Activated T-cell treated with anti-CD3 and anti-CD28 coated beads, Interleukin-2, amount 50 U/mL, for 4 hours (primary cell): ENCODE results near the gene GAD2. TPM values are rescaled to one million over a fixed set of nuclear protein-coding genes. Genes with fewer than 3 reads are reported as not detected.

ENCODE experiments used
- ATAC-seq, 2 donors: fragments of 200-7000 bp; cut with Tn5 transposase; one replicate each; pipeline ENCODE4 v1.10.0; 2021
- DNase-seq: peaks from one replicate; pipeline ENCODE4 v3.0.0-alpha.2; 2020
- H3K27me3 Mint-ChIP-seq: one replicate; pipeline ENCODE4 v1.8.0; 2021; ENCODE audit warnings: low read depth, mixed read lengths
- H3K36me3 Mint-ChIP-seq: one replicate; pipeline ENCODE4 v1.8.0; 2022; ENCODE audit warnings: mixed read lengths; ENCODE audit not compliant: insufficient read depth
- H3K4me1 Mint-ChIP-seq: one replicate; pipeline ENCODE4 v1.8.0; 2021; ENCODE audit warnings: low read depth, mixed read lengths
- H3K4me3 Mint-ChIP-seq: one replicate; pipeline ENCODE4 v1.8.0; 2021; ENCODE audit warnings: mild to moderate bottlenecking, moderate library complexity, mixed read lengths
- H3K9me3 Mint-ChIP-seq: one replicate; pipeline ENCODE4 v1.8.0; 2021; ENCODE audit warnings: mixed read lengths
- total RNA-seq, 3 donors: library from RNA; stranded (reverse); gene quantifications; one replicate each; pipeline ENCODE4 v1.2.1, GENCODE V29; 2021

GAD2 gene
- total RNA-seq, 3 donors from 2014 or later, result not detected

DNA sequence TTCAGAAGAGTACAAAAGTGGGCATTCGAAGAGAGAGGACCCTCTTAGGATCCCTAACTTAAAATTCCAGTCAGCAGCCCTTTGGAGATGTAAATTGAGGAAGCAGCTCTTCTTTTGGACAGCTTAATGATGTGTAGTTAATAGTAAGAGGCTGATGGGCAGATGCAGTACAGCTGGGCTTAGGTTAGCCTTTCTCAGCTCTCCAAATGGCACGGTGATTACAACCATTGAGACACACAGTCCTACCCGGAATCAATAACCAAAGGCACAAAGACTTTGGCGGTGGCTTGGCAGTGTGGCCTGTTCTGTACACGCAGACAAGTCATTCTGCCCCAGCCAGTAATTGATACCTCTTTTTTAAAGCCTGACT lies 26.8 kb downstream of the GAD2 start:
- DNase-seq (no peak), ATAC-seq (no peak)
- Mint-ChIP-seq H3K27me3 (peaks cover 23% of the 10 kb centered on the region), H3K9me3 (no peaks in the 10 kb centered on the region), H3K4me1 (no peaks in the 10 kb centered on the region), H3K36me3 (no peaks in the 10 kb centered on the region), H3K4me3 (no peak overlapping the region)

DNA sequence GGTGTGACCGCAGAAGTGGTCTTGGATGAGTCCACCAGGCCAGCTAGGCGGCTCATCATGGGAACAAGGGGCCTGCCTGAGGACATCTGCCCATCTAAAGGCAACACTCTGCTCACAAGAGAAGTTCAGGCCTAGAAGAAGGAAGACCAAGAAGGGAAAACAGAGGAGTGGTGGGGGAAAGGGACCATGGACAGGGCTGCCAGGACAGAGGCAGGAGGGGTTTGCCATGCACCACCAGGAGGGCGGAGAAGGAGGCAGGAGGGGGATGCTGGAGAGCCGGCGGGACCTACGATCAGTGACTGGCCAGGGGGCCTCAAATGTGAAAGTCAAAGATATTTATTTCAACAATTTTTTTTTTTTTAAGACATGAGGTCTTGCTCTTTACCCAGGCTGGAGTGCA lies 33.1 kb downstream of the GAD2 start:
- H3K4me3 Mint-ChIP-seq, result no peak overlapping the region
- ATAC-seq (no peak), DNase-seq (no peak)
- no peaks in the 10 kb centered on the region for H3K36me3 Mint-ChIP-seq
- H3K9me3 Mint-ChIP-seq, result no peaks in the 10 kb centered on the region
- no peaks in the 10 kb centered on the region for H3K4me1 Mint-ChIP-seq
- H3K27me3 Mint-ChIP-seq, result peaks cover 9% of the 10 kb centered on the region

DNA sequence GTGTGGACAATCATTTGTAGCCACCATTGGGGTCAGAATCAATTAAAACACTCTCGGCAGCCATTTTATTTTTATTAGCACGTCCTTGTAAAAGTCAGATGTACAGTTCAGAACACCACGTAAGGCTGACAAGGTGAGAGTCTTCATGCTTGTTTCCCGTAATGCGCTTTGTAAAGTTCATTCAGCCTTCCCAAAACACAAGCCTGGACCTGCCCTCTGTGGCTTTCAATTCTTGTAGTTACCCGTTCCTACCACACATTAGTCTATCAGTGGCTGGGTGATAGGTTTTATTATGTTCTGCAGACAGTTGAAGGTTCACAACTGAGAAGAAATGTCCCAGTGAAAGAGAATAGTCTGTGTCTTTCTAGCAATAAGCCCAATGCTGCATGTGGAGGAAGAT lies 35.4 kb downstream of the GAD2 start:
- peaks cover 15% of the 10 kb centered on the region for H3K27me3 Mint-ChIP-seq
- DNase-seq, result no peak
- H3K4me1 Mint-ChIP-seq, result no peaks in the 10 kb centered on the region
- H3K9me3 Mint-ChIP-seq, result no peaks in the 10 kb centered on the region
- H3K4me3 Mint-ChIP-seq, result no peak overlapping the region
- no peak for ATAC-seq
- H3K36me3 Mint-ChIP-seq, result no peaks in the 10 kb centered on the region

DNA sequence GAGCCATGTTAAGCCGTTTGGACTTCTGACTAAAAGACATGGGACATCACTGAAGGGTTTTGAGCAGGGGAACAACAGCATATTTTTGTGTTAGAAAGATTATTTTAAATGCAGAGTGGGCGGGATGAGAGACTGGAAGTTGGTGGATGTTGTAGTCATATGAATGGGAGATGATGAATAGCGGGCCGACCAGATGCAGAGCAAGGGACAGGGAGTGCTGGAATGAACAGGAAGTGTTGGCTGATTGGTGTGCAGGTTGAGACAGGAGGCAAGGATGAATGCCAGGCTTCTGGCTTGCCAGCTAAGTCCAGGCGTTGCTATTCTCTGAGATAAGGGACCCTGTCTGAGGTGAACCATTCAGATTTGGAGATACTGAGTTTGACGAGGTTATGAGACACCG lies 38.0 kb downstream of the GAD2 start:
- no peak for ATAC-seq
- Mint-ChIP-seq H3K4me1 (no peaks in the 10 kb centered on the region), H3K9me3 (no peaks in the 10 kb centered on the region), H3K27me3 (peaks cover 18% of the 10 kb centered on the region), H3K4me3 (no peak overlapping the region), H3K36me3 (no peaks in the 10 kb centered on the region)
- DNase-seq, result no peak

DNA sequence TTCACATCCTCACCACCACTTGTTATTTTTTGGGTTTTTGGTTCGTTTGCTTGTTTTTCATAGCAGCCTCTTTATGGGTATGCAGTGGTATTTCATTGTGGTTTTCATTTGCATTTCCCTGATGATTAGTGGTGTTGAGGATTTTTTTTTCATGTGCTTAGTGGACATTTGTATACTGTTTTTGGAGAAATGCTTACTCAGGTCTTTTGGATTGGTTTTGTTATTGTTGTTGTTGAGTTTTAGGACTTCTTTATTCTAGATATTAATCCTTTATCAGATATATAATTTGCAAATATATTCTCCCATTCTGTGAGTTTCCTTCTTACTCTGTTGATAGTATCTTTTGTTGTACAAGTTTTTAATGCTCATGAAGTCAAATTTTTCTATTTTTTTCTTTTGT lies 42.8 kb downstream of the GAD2 start:
- H3K4me3 Mint-ChIP-seq, result no peak overlapping the region

DNA sequence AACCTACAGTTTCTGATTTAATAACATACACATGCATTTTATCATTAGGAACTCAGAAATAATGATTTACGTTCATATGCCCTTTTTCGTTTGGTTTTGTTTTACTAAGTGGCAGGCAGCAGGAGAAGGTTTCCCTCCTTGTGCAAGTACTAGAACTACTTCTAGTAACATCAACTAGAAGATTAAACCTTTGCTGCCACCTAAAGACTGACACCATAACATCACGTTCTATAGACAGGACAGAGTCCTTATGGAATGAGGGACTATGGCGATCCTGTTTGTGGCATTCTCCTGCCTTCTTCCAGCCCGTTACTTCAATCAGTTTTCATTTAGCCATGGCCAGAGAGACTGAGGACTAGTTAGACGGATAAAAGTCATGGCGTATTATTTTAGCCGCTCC lies 53.2 kb downstream of the GAD2 start:
- no peak for DNase-seq
- Mint-ChIP-seq H3K9me3 (no peaks in the 10 kb centered on the region), H3K4me3 (no peak overlapping the region), H3K36me3 (no peaks in the 10 kb centered on the region), H3K27me3 (peaks cover 25% of the 10 kb centered on the region), H3K4me1 (no peaks in the 10 kb centered on the region)
- ATAC-seq, result no peak

More for the DNA sequence above, 42.8 kb downstream of the GAD2 start:
- ATAC-seq (no peak), DNase-seq (no peak)
- H3K27me3 Mint-ChIP-seq, result peaks cover 20% of the 10 kb centered on the region
- no peaks in the 10 kb centered on the region for H3K36me3 Mint-ChIP-seq
- no peaks in the 10 kb centered on the region for H3K4me1 Mint-ChIP-seq
- no peaks in the 10 kb centered on the region for H3K9me3 Mint-ChIP-seq

DNA sequence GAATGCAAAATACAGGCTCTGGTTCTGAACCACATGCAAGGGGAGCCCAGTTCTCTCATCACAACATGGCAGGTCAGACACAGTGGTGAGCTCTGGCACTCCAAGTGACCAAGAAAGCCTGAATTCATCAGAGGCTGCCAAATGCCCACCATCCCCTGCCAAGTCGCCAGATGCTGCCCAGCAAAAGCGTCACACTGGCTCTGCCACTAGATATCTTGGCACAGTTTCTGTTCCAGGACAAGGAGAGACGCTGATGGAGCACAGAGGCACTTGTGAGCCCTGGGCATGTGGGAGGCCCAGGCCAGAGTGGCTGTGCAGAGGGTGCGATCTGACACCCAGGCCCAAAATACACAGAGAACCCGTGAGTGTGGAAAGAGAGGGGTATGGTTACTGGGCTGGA lies 57.8 kb downstream of the GAD2 start:
- Mint-ChIP-seq H3K27me3 (peaks cover 18% of the 10 kb centered on the region), H3K36me3 (no peaks in the 10 kb centered on the region), H3K4me3 (no peak overlapping the region), H3K9me3 (no peaks in the 10 kb centered on the region), H3K4me1 (no peaks in the 10 kb centered on the region)
- DNase-seq (no peak), ATAC-seq (no peak)

DNA sequence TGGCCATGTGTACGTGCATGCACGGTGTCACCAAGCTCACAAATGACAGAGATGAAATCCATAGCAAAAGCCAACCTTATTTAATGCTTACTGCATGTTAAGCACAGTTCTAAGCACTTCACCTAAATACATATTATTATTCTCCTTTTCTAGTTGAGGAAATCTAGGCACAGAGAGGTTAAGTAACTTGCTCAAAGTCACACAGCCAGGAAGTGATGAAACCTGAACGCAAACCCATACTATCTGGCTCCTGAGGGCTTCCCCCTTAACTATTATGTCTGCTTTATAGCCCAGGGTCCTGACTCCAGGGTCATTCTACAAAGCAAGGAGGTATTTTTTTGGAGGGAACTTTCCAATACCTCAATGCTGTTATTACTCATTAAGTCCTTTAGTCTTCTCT lies 61.7 kb downstream of the GAD2 start:
- no peaks in the 10 kb centered on the region for H3K36me3 Mint-ChIP-seq
- H3K27me3 Mint-ChIP-seq, result peaks cover 4% of the 10 kb centered on the region

DNA sequence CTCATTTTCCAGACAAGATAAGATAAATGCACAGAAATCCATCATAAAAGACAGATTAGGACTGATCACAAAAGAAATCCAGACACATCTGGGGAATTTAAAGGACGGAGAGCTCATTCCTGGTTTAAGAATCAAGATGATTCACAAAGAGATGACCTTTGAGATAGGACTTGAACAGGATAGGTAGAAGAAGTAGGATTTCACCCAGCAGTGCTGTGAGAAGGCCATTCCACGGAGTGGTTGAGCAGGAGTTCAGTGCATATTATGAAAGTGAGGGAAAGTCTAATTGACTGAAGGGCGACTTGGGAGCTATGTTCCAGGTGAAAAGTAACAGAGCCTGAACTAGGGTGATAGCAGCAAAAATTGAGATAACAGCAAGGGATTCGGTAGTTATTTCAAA lies 73.7 kb downstream of the GAD2 start:
- H3K4me3 Mint-ChIP-seq, result no peak overlapping the region
- H3K9me3 Mint-ChIP-seq, result no peaks in the 10 kb centered on the region
- H3K27me3 Mint-ChIP-seq, result peaks cover 24% of the 10 kb centered on the region
- no peaks in the 10 kb centered on the region for H3K36me3 Mint-ChIP-seq
- ATAC-seq, result no peak
- no peaks in the 10 kb centered on the region for H3K4me1 Mint-ChIP-seq
- no peak for DNase-seq

More for the DNA sequence above, 61.7 kb downstream of the GAD2 start:
- no peak for ATAC-seq
- no peak overlapping the region for H3K4me3 Mint-ChIP-seq
- DNase-seq, result no peak
- H3K9me3 Mint-ChIP-seq, result no peaks in the 10 kb centered on the region
- H3K4me1 Mint-ChIP-seq, result no peaks in the 10 kb centered on the region

DNA sequence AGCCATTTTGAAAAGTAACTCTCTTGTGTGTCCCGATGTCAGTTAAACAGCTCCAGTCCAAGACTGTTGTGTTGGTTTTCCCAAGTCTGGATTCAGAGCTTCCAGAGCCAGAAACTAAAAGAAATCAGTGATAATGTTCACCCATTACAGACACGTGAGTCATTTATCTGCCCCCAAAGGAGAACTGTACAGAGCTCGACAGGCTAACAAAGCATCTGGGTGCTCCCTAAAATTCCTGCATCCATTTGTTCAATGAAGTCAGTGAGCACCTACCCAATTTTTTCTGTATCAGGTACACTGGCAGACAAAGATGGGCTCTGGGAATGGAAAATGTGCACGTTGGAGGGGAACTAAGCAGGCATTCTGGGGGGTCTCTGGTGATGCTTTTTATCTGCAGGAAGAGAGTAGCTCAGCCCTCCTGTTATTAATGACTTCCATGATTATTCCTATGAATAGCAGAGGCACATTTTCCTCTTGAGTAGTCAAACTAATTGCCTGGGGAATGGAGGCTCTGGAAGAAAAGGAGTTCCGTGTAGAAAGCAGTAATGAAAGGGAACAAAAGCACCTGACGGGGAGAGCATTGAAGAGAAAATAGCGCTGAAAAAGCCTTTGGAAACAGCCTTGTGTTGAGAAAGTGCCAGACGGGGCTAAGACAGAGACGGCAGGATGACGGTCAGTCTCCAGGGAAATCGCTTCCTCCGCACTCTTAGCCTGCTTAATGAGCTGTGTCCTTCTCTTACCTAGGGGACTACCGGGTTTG lies 75.3 kb downstream of the GAD2 start:
- Mint-ChIP-seq H3K9me3 (no peaks in the 10 kb centered on the region), H3K36me3 (no peaks in the 10 kb centered on the region), H3K4me3 (no peak overlapping the region), H3K4me1 (no peaks in the 10 kb centered on the region), H3K27me3 (peaks cover 26% of the 10 kb centered on the region)
- no peak for DNase-seq
- no peak for ATAC-seq

DNA sequence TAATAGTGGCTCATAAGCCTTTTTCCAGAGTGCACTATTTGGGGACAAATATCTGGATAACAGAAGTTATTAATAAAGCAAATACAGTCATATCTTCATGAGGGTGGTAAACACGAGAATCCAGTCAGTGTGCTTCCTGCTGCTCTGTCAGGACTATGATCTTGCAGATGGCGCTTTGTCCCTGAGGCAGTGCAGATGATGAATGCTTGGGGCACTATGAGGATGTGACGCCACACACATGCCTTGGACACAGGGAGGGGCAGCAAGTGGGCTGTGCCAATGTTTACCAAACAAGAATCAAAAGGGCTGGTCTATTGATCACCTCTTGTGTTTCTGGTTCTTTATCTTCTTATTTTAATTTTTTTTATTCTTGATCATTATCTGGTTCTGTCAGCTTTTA lies 79.8 kb downstream of the GAD2 start:
- H3K36me3 Mint-ChIP-seq, result no peaks in the 10 kb centered on the region
- H3K4me3 Mint-ChIP-seq, result no peak overlapping the region
- ATAC-seq, result no peak
- no peak for DNase-seq
- H3K4me1 Mint-ChIP-seq, result no peaks in the 10 kb centered on the region
- peaks cover 21% of the 10 kb centered on the region for H3K27me3 Mint-ChIP-seq
- no peaks in the 10 kb centered on the region for H3K9me3 Mint-ChIP-seq

DNA sequence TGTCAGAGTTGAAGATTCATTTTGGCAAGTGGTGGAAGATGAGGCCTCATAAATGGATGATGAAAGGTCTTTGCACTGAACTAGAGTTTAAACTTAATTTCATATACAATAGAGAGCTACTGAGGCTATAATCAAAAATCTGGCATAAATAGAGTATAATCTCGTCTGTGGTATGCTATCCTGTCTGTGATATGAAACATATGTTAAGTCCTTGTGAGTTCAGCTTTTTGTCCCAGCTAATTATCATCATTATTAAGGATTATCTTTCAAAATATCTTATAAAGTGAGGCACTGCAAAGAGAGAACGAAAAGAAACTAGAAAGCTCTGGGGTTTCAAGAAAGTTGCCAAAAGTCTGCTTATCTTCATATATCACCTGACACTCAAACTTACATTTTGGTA lies 83.4 kb downstream of the GAD2 start:
- no peaks in the 10 kb centered on the region for H3K9me3 Mint-ChIP-seq
- H3K4me3 Mint-ChIP-seq, result no peak overlapping the region
- ATAC-seq (no peak), DNase-seq (no peak)
- no peaks in the 10 kb centered on the region for H3K4me1 Mint-ChIP-seq
- H3K27me3 Mint-ChIP-seq, result peaks cover 7% of the 10 kb centered on the region
- H3K36me3 Mint-ChIP-seq, result no peaks in the 10 kb centered on the region

DNA sequence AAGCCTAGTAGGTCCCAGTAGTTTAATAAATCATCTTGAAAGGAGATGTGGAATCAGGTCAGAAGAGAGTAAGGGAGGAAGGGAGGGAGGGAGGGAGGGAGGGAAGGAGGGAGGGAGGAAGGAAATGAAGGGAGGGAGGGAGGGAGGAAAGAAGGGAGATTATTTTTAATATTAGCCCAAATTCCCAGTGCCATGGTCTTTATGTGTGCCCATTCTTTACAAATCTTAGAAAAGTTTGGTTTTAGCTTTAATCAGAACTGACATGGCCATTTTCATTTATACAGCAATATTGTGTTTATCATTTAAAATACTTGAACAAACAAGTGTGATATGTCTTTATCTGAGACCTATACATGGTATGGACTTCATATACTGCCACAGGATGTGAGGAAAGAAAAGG lies 86.8 kb downstream of the GAD2 start:
- peaks cover 21% of the 10 kb centered on the region for H3K27me3 Mint-ChIP-seq
- H3K4me3 Mint-ChIP-seq, result no peak overlapping the region
- no peaks in the 10 kb centered on the region for H3K4me1 Mint-ChIP-seq
- DNase-seq, result no peak
- ATAC-seq, result no peak
- H3K9me3 Mint-ChIP-seq, result no peaks in the 10 kb centered on the region
- H3K36me3 Mint-ChIP-seq, result no peaks in the 10 kb centered on the region

DNA sequence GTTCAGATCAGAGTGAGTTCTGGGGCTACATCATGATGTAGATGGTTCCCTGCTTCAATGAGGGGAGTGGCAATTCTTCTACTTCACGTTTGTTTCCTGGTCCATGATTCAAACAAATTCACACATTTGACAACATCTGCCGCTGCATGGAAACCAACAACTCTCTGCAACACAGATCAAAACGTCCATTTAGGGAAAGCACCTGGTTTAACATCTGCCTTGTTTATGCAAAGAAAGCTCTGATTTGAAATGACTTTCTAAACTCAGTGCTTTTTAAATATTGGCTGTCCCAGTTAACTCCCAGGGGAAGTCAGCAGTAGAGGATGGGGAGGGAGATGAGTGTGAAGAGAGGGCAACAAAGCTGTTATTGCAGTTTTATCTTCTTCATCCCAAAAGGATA lies 93.8 kb downstream of the GAD2 start:
- Mint-ChIP-seq H3K4me1 (no peaks in the 10 kb centered on the region), H3K9me3 (no peaks in the 10 kb centered on the region), H3K4me3 (no peak overlapping the region), H3K36me3 (no peaks in the 10 kb centered on the region), H3K27me3 (peaks cover 39% of the 10 kb centered on the region)
- ATAC-seq (no peak), DNase-seq (no peak)

DNA sequence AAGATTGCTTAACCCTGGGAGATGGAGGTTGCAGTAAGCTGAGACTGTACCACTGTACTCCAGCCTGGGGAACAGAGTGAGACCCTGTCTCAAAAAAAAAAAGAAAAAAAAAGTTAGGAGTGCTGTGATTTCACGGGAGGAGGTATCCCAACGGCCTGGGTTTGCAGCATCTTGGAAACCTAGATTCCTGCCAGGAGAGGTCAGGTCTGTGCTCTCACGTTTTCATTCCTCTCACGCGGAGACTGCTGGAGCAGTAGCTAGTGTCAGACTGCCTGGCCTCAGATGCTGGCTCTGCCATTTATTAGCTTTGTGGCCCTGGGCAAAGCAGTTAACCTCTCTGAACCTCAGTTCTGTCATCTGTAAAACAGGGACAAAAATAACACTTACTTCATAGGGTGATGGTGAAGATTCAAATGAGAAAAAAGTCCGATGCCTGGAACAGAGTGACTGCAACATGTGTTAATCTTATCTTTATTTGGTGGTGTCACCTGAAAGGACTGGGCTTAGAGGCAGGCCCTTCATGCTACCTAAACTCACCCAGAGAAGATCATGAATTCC lies 94.9 kb downstream of the GAD2 start:
- Mint-ChIP-seq H3K4me3 (no peak overlapping the region), H3K27me3 (peaks cover 34% of the 10 kb centered on the region), H3K9me3 (no peaks in the 10 kb centered on the region), H3K36me3 (no peaks in the 10 kb centered on the region), H3K4me1 (no peaks in the 10 kb centered on the region)
- DNase-seq (no peak), ATAC-seq (no peak)
